ENCODE results near the gene TRABD2B.

Gene TRABD2B

GRCh38 chr1:47850451-47850850 is 146.7 kb downstream of the TRABD2B start:
- H3K9ac ChIP-seq (ENCODE audit: low read depth, low read length, poor library complexity): no peak overlapping the region
- no peaks in the 10 kb centered on the region for H3K36me3 ChIP-seq (replicated peaks in 1 of 2; ENCODE audit: control insufficient read depth in 2 of 2, insufficient read depth in 2 of 2, low read length in 2 of 2)
- H2BK12ac ChIP-seq (ENCODE audit: low read length): no peak overlapping the region
- no peak overlapping the region for H3K4me3 ChIP-seq (ENCODE audit: low read length in 2 of 2)
- H3K4me1 ChIP-seq (ENCODE audit: control insufficient read depth in 2 of 2, insufficient read depth in 1 of 2, low read depth in 1 of 2, low read length in 2 of 2): peaks cover 0 to 4% of the 10 kb centered on the region in 2 donors
- no peak for DNase-seq (ENCODE audit: low spot score)
- no peak overlapping the region for H4K91ac ChIP-seq (ENCODE audit: low read depth, low read length, poor library complexity)
- no peak overlapping the region for H2BK15ac ChIP-seq (ENCODE audit: low read length)
- H3K9me3 ChIP-seq (replicated peaks in 1 of 2; ENCODE audit: control insufficient read depth in 2 of 2, insufficient read depth in 1 of 2, low read depth in 1 of 2, low read length in 2 of 2): no peaks in the 10 kb centered on the region
- peak overlapping the region; percentile 49 for H3K18ac ChIP-seq (ENCODE audit: low read length)
- H3K27me3 ChIP-seq (ENCODE audit: control insufficient read depth in 3 of 3, insufficient read depth in 3 of 3, low read depth in 1 of 3, low read length in 3 of 3): no peaks in the 10 kb centered on the region
- H3K79me1 ChIP-seq (ENCODE audit: low read depth, low read length): no peaks in the 10 kb centered on the region
- no peak overlapping the region for H2AFZ ChIP-seq (ENCODE audit: low read length)
- no peak overlapping the region for H2AK5ac ChIP-seq (ENCODE audit: low read depth, low read length)
- no peak overlapping the region for H3K14ac ChIP-seq (ENCODE audit: low read length)
- no peak overlapping the region for H4K8ac ChIP-seq (ENCODE audit: low read depth, low read length)
- no peak overlapping the region for H3K27ac ChIP-seq (replicated peaks; ENCODE audit: low read length)
- H2BK120ac ChIP-seq (ENCODE audit: low read depth, low read length): no peak overlapping the region
- no peak overlapping the region for H3K4me2 ChIP-seq (ENCODE audit: insufficient read depth, low read length, poor library complexity, severe bottlenecking)
- no peak overlapping the region for H2BK5ac ChIP-seq (ENCODE audit: low read length)
- no CpG with 5 or more reads among the region's 4 CpGs for WGBS, 2 donors (ENCODE audit: extremely low coverage in 2 of 2, insufficient read length in 2 of 2, insufficient replicate concordance in 1 of 2)
- H3K23ac ChIP-seq (ENCODE audit: low read depth, low read length, poor library complexity): no peak overlapping the region
- no peak overlapping the region for H3K4ac ChIP-seq (ENCODE audit: low read length)

- H3K4me1 ChIP-seq (ENCODE audit: control insufficient read depth in 2 of 2, insufficient read depth in 1 of 2, low read depth in 1 of 2, low read length in 2 of 2): peaks cover 0 to 4% of the 10 kb centered on the region in 2 donors
- H3K79me1 ChIP-seq (ENCODE audit: low read depth, low read length): no peaks in the 10 kb centered on the region
- no peak overlapping the region for H3K27ac ChIP-seq (replicated peaks; ENCODE audit: low read length)
- H3K18ac ChIP-seq (ENCODE audit: low read length): no peak overlapping the region
- no peaks in the 10 kb centered on the region for H3K36me3 ChIP-seq (replicated peaks in 1 of 2; ENCODE audit: control insufficient read depth in 2 of 2, insufficient read depth in 2 of 2, low read length in 2 of 2)
- H3K27me3 ChIP-seq (ENCODE audit: control insufficient read depth in 3 of 3, insufficient read depth in 3 of 3, low read depth in 1 of 3, low read length in 3 of 3): no peaks in the 10 kb centered on the region
- H2BK120ac ChIP-seq (ENCODE audit: low read depth, low read length): no peak overlapping the region
- no peak overlapping the region for H3K4ac ChIP-seq (ENCODE audit: low read length)
- no peak overlapping the region for H2AFZ ChIP-seq (ENCODE audit: low read length)
- no peak overlapping the region for H2BK12ac ChIP-seq (ENCODE audit: low read length)
- no peak overlapping the region for H3K23ac ChIP-seq (ENCODE audit: low read depth, low read length, poor library complexity)
- H4K8ac ChIP-seq (ENCODE audit: low read depth, low read length): no peak overlapping the region
- no peak overlapping the region for H3K14ac ChIP-seq (ENCODE audit: low read length)
- no CpG with 5 or more reads among the region's 5 CpGs for WGBS, 2 donors (ENCODE audit: extremely low coverage in 2 of 2, insufficient read length in 2 of 2, insufficient replicate concordance in 1 of 2)
- no peak for DNase-seq (ENCODE audit: low spot score)
- no peak overlapping the region for H4K91ac ChIP-seq (ENCODE audit: low read depth, low read length, poor library complexity)
- H3K4me2 ChIP-seq (ENCODE audit: insufficient read depth, low read length, poor library complexity, severe bottlenecking): no peak overlapping the region
- no peak overlapping the region for H2BK5ac ChIP-seq (ENCODE audit: low read length)
- H3K9ac ChIP-seq (ENCODE audit: low read depth, low read length, poor library complexity): no peak overlapping the region
- no peaks in the 10 kb centered on the region for H3K9me3 ChIP-seq (replicated peaks in 1 of 2; ENCODE audit: control insufficient read depth in 2 of 2, insufficient read depth in 1 of 2, low read depth in 1 of 2, low read length in 2 of 2)
- H2BK15ac ChIP-seq (ENCODE audit: low read length): no peak overlapping the region
- no peak overlapping the region for H2AK5ac ChIP-seq (ENCODE audit: low read depth, low read length)
- no peak overlapping the region for H3K4me3 ChIP-seq (ENCODE audit: low read length in 2 of 2)
Measured at GRCh38 chr1:47849591-47850261, 147.5 kb downstream of the TRABD2B start.

GRCh38 chr1:47849005-47849521 is 148.1 kb downstream of the TRABD2B start:
- Histone ChIP-seq H2BK120ac (ENCODE audit: low read depth, low read length) (no peak overlapping the region), H3K79me1 (ENCODE audit: low read depth, low read length) (no peaks in the 10 kb centered on the region), H3K27ac (replicated peaks; ENCODE audit: low read length) (no peak overlapping the region), H3K36me3 (replicated peaks in 1 of 2; ENCODE audit: control insufficient read depth in 2 of 2, insufficient read depth in 2 of 2, low read length in 2 of 2) (no peaks in the 10 kb centered on the region), H2BK12ac (ENCODE audit: low read length) (no peak overlapping the region), H2BK5ac (ENCODE audit: low read length) (no peak overlapping the region), H2BK15ac (ENCODE audit: low read length) (no peak overlapping the region), H2AFZ (ENCODE audit: low read length) (no peak overlapping the region), H2AK5ac (ENCODE audit: low read depth, low read length) (no peak overlapping the region), H3K4me1 (ENCODE audit: control insufficient read depth in 2 of 2, insufficient read depth in 1 of 2, low read depth in 1 of 2, low read length in 2 of 2) (peaks cover 0 to 4% of the 10 kb centered on the region in 2 donors), H4K91ac (ENCODE audit: low read depth, low read length, poor library complexity) (no peak overlapping the region), H3K23ac (ENCODE audit: low read depth, low read length, poor library complexity) (no peak overlapping the region), H3K27me3 (ENCODE audit: control insufficient read depth in 3 of 3, insufficient read depth in 3 of 3, low read depth in 1 of 3, low read length in 3 of 3) (no peaks in the 10 kb centered on the region), H3K4me3 (ENCODE audit: low read length in 2 of 2) (no peak overlapping the region), H3K14ac (ENCODE audit: low read length) (no peak overlapping the region), H3K9me3 (replicated peaks in 1 of 2; ENCODE audit: control insufficient read depth in 2 of 2, insufficient read depth in 1 of 2, low read depth in 1 of 2, low read length in 2 of 2) (no peaks in the 10 kb centered on the region), H3K18ac (ENCODE audit: low read length) (no peak overlapping the region), H3K9ac (ENCODE audit: low read depth, low read length, poor library complexity) (no peak overlapping the region), H3K4ac (ENCODE audit: low read length) (no peak overlapping the region), H4K8ac (ENCODE audit: low read depth, low read length) (no peak overlapping the region), H3K4me2 (ENCODE audit: insufficient read depth, low read length, poor library complexity, severe bottlenecking) (no peak overlapping the region)
- WGBS, 2 donors (ENCODE audit: extremely low coverage in 2 of 2, insufficient read length in 2 of 2, insufficient replicate concordance in 1 of 2): no CpG with 5 or more reads among the region's 4 CpGs
- no peak for DNase-seq (ENCODE audit: low spot score)

- H3K18ac ChIP-seq (ENCODE audit: low read length): no peak overlapping the region
- no peak overlapping the region for H2BK120ac ChIP-seq (ENCODE audit: low read depth, low read length)
- no peak overlapping the region for H3K9ac ChIP-seq (ENCODE audit: low read depth, low read length, poor library complexity)
- H3K27me3 ChIP-seq (ENCODE audit: control insufficient read depth in 3 of 3, insufficient read depth in 3 of 3, low read depth in 1 of 3, low read length in 3 of 3): no peaks in the 10 kb centered on the region
- no peak overlapping the region for H2AK5ac ChIP-seq (ENCODE audit: low read depth, low read length)
- H2BK15ac ChIP-seq (ENCODE audit: low read length): no peak overlapping the region
- DNase-seq (ENCODE audit: low spot score): no peak
- no peak overlapping the region for H2AFZ ChIP-seq (ENCODE audit: low read length)
- H3K23ac ChIP-seq (ENCODE audit: low read depth, low read length, poor library complexity): no peak overlapping the region
- no peak overlapping the region for H4K91ac ChIP-seq (ENCODE audit: low read depth, low read length, poor library complexity)
- no peak overlapping the region for H2BK5ac ChIP-seq (ENCODE audit: low read length)
- H3K36me3 ChIP-seq (replicated peaks in 1 of 2; ENCODE audit: control insufficient read depth in 2 of 2, insufficient read depth in 2 of 2, low read length in 2 of 2): no peaks in the 10 kb centered on the region
- H4K8ac ChIP-seq (ENCODE audit: low read depth, low read length): no peak overlapping the region
- H3K4me2 ChIP-seq (ENCODE audit: insufficient read depth, low read length, poor library complexity, severe bottlenecking): no peak overlapping the region
- H3K4me1 ChIP-seq (ENCODE audit: control insufficient read depth in 2 of 2, insufficient read depth in 1 of 2, low read depth in 1 of 2, low read length in 2 of 2): peaks cover 0 to 8% of the 10 kb centered on the region in 2 donors
- H3K27ac ChIP-seq (replicated peaks; ENCODE audit: low read length): no peak overlapping the region
- no peak overlapping the region for H3K14ac ChIP-seq (ENCODE audit: low read length)
- WGBS, 2 donors (ENCODE audit: extremely low coverage in 2 of 2, insufficient read length in 2 of 2, insufficient replicate concordance in 1 of 2): no CpG with 5 or more reads among the region's 9 CpGs
- no peaks in the 10 kb centered on the region for H3K79me1 ChIP-seq (ENCODE audit: low read depth, low read length)
- H3K4ac ChIP-seq (ENCODE audit: low read length): no peak overlapping the region
- H3K9me3 ChIP-seq (replicated peaks in 1 of 2; ENCODE audit: control insufficient read depth in 2 of 2, insufficient read depth in 1 of 2, low read depth in 1 of 2, low read length in 2 of 2): no peaks in the 10 kb centered on the region
- no peak overlapping the region for H2BK12ac ChIP-seq (ENCODE audit: low read length)
- no peak overlapping the region for H3K4me3 ChIP-seq (ENCODE audit: low read length in 2 of 2)
Measured at GRCh38 chr1:47847763-47848162, 149.4 kb downstream of the TRABD2B start.

Measured in neuronal stem cell (in vitro differentiated cells).